ENCODE data around the gene MRGPRX2.

- TF ChIP-seq CTCF (IDR thresholded peaks at IDR 0.05) = no peak
- no peak for TF ChIP-seq POLR2A (IDR thresholded peaks at IDR 0.05)
Measured at GRCh38 chr11:19039409-19039808, 21.1 kb downstream of the MRGPRX2 start.
